ENCODE data around the gene MICAL3. TPM values are rescaled to one million over a fixed set of nuclear protein-coding genes. Genes with fewer than 3 reads are reported as not detected.
"Not testable (repeated sequence)": the region's sequence is repeated elsewhere in the genome, so short reads cannot be mapped to it uniquely, and the experiment has no call there.

The MICAL3 gene
- total and polyA plus RNA-seq, 9 donors = 21.9 to 50.1 (median 32.2) TPM

GRCh38 chr22:18001894-18002315 is 22.5 kb downstream of the MICAL3 start:
- H3K9me3 ChIP-seq (replicated peaks; ENCODE audit: control insufficient read depth, low read depth, low read length); H3K27me3 ChIP-seq (ENCODE audit: control insufficient read depth, insufficient read depth, low read length); H3K36me3 ChIP-seq (ENCODE audit: control insufficient read depth, insufficient read depth, low read length); DNase-seq: not testable (repeated sequence)
- H3K4me3 ChIP-seq (ENCODE audit: low read length) = peak overlapping the region; percentile 53
- H3K27ac ChIP-seq (ENCODE audit: low read length) = peak overlapping the region; percentile 92
- peaks cover 11% of the 10 kb centered on the region for H3K4me1 ChIP-seq (ENCODE audit: control insufficient read depth, insufficient read depth, low read length)
- 52% methylated on average over 8 of the region's 15 CpGs for WGBS (ENCODE audit: insufficient coverage)

- peak; percentile 99 for DNase-seq
- H3K36me3 ChIP-seq (ENCODE audit: control insufficient read depth, insufficient read depth, low read length) = no peaks in the 10 kb centered on the region
- peak overlapping the region; percentile 92 for H3K27ac ChIP-seq (ENCODE audit: low read length)
- peaks cover 11% of the 10 kb centered on the region for H3K4me1 ChIP-seq (ENCODE audit: control insufficient read depth, insufficient read depth, low read length)
- H3K9me3 ChIP-seq (replicated peaks; ENCODE audit: control insufficient read depth, low read depth, low read length) = no peaks in the 10 kb centered on the region
- H3K27me3 ChIP-seq (ENCODE audit: control insufficient read depth, insufficient read depth, low read length) = no peaks in the 10 kb centered on the region
- peak overlapping the region; percentile 53 for H3K4me3 ChIP-seq (ENCODE audit: low read length)
- WGBS (ENCODE audit: insufficient coverage) = under 1% methylated on average over 89 of the region's 96 CpGs
Observed at GRCh38 chr22:18001040-18001893, 23.1 kb downstream of the MICAL3 start.

- Histone ChIP-seq H3K27ac (ENCODE audit: low read length) (peak overlapping the region; percentile 20), H3K27me3 (ENCODE audit: control insufficient read depth, insufficient read depth, low read length) (no peaks in the 10 kb centered on the region), H3K4me3 (ENCODE audit: low read length) (peak overlapping the region; percentile 53), H3K4me1 (ENCODE audit: control insufficient read depth, insufficient read depth, low read length) (peaks cover 11% of the 10 kb centered on the region), H3K36me3 (ENCODE audit: control insufficient read depth, insufficient read depth, low read length) (no peaks in the 10 kb centered on the region), H3K9me3 (replicated peaks; ENCODE audit: control insufficient read depth, low read depth, low read length) (no peaks in the 10 kb centered on the region)
- DNase-seq = peak; percentile 46
- under 1% methylated on average over 41 of the region's 52 CpGs for WGBS (ENCODE audit: insufficient coverage)
Observed at GRCh38 chr22:18000441-18001039, 23.8 kb downstream of the MICAL3 start.

- Histone ChIP-seq H3K27ac (ENCODE audit: low read length) (no peak overlapping the region), H3K9me3 (replicated peaks; ENCODE audit: control insufficient read depth, low read depth, low read length) (no peaks in the 10 kb centered on the region), H3K4me1 (ENCODE audit: control insufficient read depth, insufficient read depth, low read length) (peaks cover 11% of the 10 kb centered on the region), H3K4me3 (ENCODE audit: low read length) (no peak overlapping the region), H3K36me3 (ENCODE audit: control insufficient read depth, insufficient read depth, low read length) (no peaks in the 10 kb centered on the region), H3K27me3 (ENCODE audit: control insufficient read depth, insufficient read depth, low read length) (no peaks in the 10 kb centered on the region)
- 40% methylated on average over 1 of the region's 8 CpGs for WGBS (ENCODE audit: insufficient coverage)
- no peak for DNase-seq
Observed at GRCh38 chr22:17999851-18000250, 24.5 kb downstream of the MICAL3 start.

GRCh38 chr22:17998913-17999312 is 25.4 kb downstream of the MICAL3 start:
- no peak for DNase-seq
- peaks cover 11% of the 10 kb centered on the region for H3K4me1 ChIP-seq (ENCODE audit: control insufficient read depth, insufficient read depth, low read length)
- 91% methylated on average over 6 of the region's 6 CpGs for WGBS (ENCODE audit: insufficient coverage)
- no peaks in the 10 kb centered on the region for H3K27me3 ChIP-seq (ENCODE audit: control insufficient read depth, insufficient read depth, low read length)
- no peaks in the 10 kb centered on the region for H3K36me3 ChIP-seq (ENCODE audit: control insufficient read depth, insufficient read depth, low read length)
- no peaks in the 10 kb centered on the region for H3K9me3 ChIP-seq (replicated peaks; ENCODE audit: control insufficient read depth, low read depth, low read length)
- no peak overlapping the region for H3K27ac ChIP-seq (ENCODE audit: low read length)
- no peak overlapping the region for H3K4me3 ChIP-seq (ENCODE audit: low read length)

- H3K4me1 ChIP-seq (ENCODE audit: control insufficient read depth, insufficient read depth, low read length) = peaks cover 11% of the 10 kb centered on the region
- H3K27ac ChIP-seq (ENCODE audit: low read length) = no peak overlapping the region
- no peak overlapping the region for H3K4me3 ChIP-seq (ENCODE audit: low read length)
- no peaks in the 10 kb centered on the region for H3K36me3 ChIP-seq (ENCODE audit: control insufficient read depth, insufficient read depth, low read length)
- no peaks in the 10 kb centered on the region for H3K27me3 ChIP-seq (ENCODE audit: control insufficient read depth, insufficient read depth, low read length)
- 89% methylated on average over 3 of the region's 5 CpGs for WGBS (ENCODE audit: insufficient coverage)
- DNase-seq = no peak
- no peaks in the 10 kb centered on the region for H3K9me3 ChIP-seq (replicated peaks; ENCODE audit: control insufficient read depth, low read depth, low read length)
Observed at GRCh38 chr22:17997456-17997855, 26.9 kb downstream of the MICAL3 start.

GRCh38 chr22:17995256-17995655 is 29.1 kb downstream of the MICAL3 start:
- not testable (repeated sequence) for H3K9me3 ChIP-seq (replicated peaks; ENCODE audit: control insufficient read depth, low read depth, low read length); DNase-seq; H3K4me3 ChIP-seq (ENCODE audit: low read length); H3K36me3 ChIP-seq (ENCODE audit: control insufficient read depth, insufficient read depth, low read length); H3K4me1 ChIP-seq (ENCODE audit: control insufficient read depth, insufficient read depth, low read length); H3K27ac ChIP-seq (ENCODE audit: low read length); H3K27me3 ChIP-seq (ENCODE audit: control insufficient read depth, insufficient read depth, low read length)
- WGBS (ENCODE audit: insufficient coverage) = 96% methylated on average over 3 of the region's 6 CpGs

- H3K4me1 ChIP-seq (ENCODE audit: control insufficient read depth, insufficient read depth, low read length) = no peaks in the 10 kb centered on the region
- no peaks in the 10 kb centered on the region for H3K27me3 ChIP-seq (ENCODE audit: control insufficient read depth, insufficient read depth, low read length)
- 85% methylated on average over 3 of the region's 10 CpGs for WGBS (ENCODE audit: insufficient coverage)
- H3K27ac ChIP-seq (ENCODE audit: low read length) = no peak overlapping the region
- H3K36me3 ChIP-seq (ENCODE audit: control insufficient read depth, insufficient read depth, low read length) = no peaks in the 10 kb centered on the region
- no peak for DNase-seq
- no peak overlapping the region for H3K4me3 ChIP-seq (ENCODE audit: low read length)
- H3K9me3 ChIP-seq (replicated peaks; ENCODE audit: control insufficient read depth, low read depth, low read length) = no peaks in the 10 kb centered on the region
Observed at GRCh38 chr22:17994424-17995108, 29.8 kb downstream of the MICAL3 start.

GRCh38 chr22:17992976-17993375 is 31.4 kb downstream of the MICAL3 start:
- H3K27ac ChIP-seq (ENCODE audit: low read length) = not testable (repeated sequence)

GRCh38 chr22:17991992-17992391 is 32.4 kb downstream of the MICAL3 start:
- not testable (repeated sequence) for H3K4me1 ChIP-seq (ENCODE audit: control insufficient read depth, insufficient read depth, low read length)

More at GRCh38 chr22:17992976-17993375, 31.4 kb downstream of the MICAL3 start:
- no CpG with 5 or more reads among the region's 2 CpGs for WGBS (ENCODE audit: insufficient coverage)
- not testable (repeated sequence) for H3K4me1 ChIP-seq (ENCODE audit: control insufficient read depth, insufficient read depth, low read length); H3K36me3 ChIP-seq (ENCODE audit: control insufficient read depth, insufficient read depth, low read length); H3K9me3 ChIP-seq (replicated peaks; ENCODE audit: control insufficient read depth, low read depth, low read length); H3K27me3 ChIP-seq (ENCODE audit: control insufficient read depth, insufficient read depth, low read length); H3K4me3 ChIP-seq (ENCODE audit: low read length); DNase-seq

More at GRCh38 chr22:17991992-17992391, 32.4 kb downstream of the MICAL3 start:
- not testable (repeated sequence) for H3K36me3 ChIP-seq (ENCODE audit: control insufficient read depth, insufficient read depth, low read length); DNase-seq; H3K9me3 ChIP-seq (replicated peaks; ENCODE audit: control insufficient read depth, low read depth, low read length); H3K27me3 ChIP-seq (ENCODE audit: control insufficient read depth, insufficient read depth, low read length); H3K4me3 ChIP-seq (ENCODE audit: low read length); H3K27ac ChIP-seq (ENCODE audit: low read length)
- WGBS (ENCODE audit: insufficient coverage) = 86% methylated on average over 2 of the region's 4 CpGs

Measured in muscle of leg (tissue), 11 donors.